HepG2 (cell line): ENCODE results near the gene RESP18. TPM values are rescaled to one million over a fixed set of nuclear protein-coding genes. Genes with fewer than 3 reads are reported as not detected.

ENCODE experiments used
- ADNP ChIP-seq: sonication (generic); formaldehyde crosslinking; IDR thresholded peaks from 2 replicates; pipeline ENCODE4 v1.4.0; 2020; ENCODE audit warnings: missing genetic modification reagents
- ARNTL ChIP-seq: sonication (generic); formaldehyde crosslinking; IDR thresholded peaks from 2 replicates; pipeline ENCODE4 v1.4.0; 2020; ENCODE audit warnings: mild to moderate bottlenecking, missing genetic modification reagents
- CREB1 ChIP-seq, 2 experiments: fragments of 450-650 bp in 1 of 2; IDR thresholded peaks; 2 replicates each; pipeline ENCODE4 v1.6.1; 2016 to 2017; ENCODE audit warnings: control low read depth in 1 of 2, mild to moderate bottlenecking in 1 of 2, missing compliant biosample characterization in 1 of 2, missing genetic modification characterization in 1 of 2
- EED ChIP-seq: sonication (generic); formaldehyde crosslinking; IDR thresholded peaks from 2 replicates; pipeline ENCODE4 v1.5.0; 2020; ENCODE audit warnings: mild to moderate bottlenecking, missing genetic modification reagents
- FOSL2 ChIP-seq: sonication (generic); formaldehyde crosslinking; IDR thresholded peaks from 2 replicates; pipeline ENCODE4 v1.4.0; 2020; ENCODE audit warnings: missing genetic modification reagents
- GMEB2 ChIP-seq: IDR thresholded peaks from 2 replicates; pipeline ENCODE4 v1.6.1; 2016; ENCODE audit warnings: missing biosample characterization, missing genetic modification reagents, low read depth
- MED8 ChIP-seq: sonication (generic); formaldehyde crosslinking; IDR thresholded peaks from 2 replicates; pipeline ENCODE4 v1.8.1; 2023; ENCODE audit warnings: mild to moderate bottlenecking, missing genetic modification reagents; ENCODE audit not compliant: insufficient replicate concordance
- MYC ChIP-seq: sonication (generic); formaldehyde crosslinking; IDR thresholded peaks from 2 replicates; pipeline ENCODE4 v1.9.0; 2021; ENCODE audit warnings: missing genetic modification reagents, borderline replicate concordance
- NFE2 ChIP-seq: sonication (generic); formaldehyde crosslinking; IDR thresholded peaks from 2 replicates; pipeline ENCODE4 v1.4.0; 2020; ENCODE audit warnings: missing genetic modification reagents
- NFKBIZ ChIP-seq: IDR thresholded peaks from 2 replicates; pipeline ENCODE4 v1.6.1; 2018; ENCODE audit warnings: missing genetic modification reagents, missing compliant biosample characterization
- NRL ChIP-seq: sonication (generic); formaldehyde crosslinking; IDR thresholded peaks from 2 replicates; pipeline ENCODE4 v1.5.0; 2020; ENCODE audit warnings: missing genetic modification reagents, mild to moderate bottlenecking, moderate library complexity, borderline replicate concordance
- SOX6 ChIP-seq, 2 experiments: fragments of 450-650 bp in 1 of 2; sonication (generic) in 1 of 2; formaldehyde crosslinking in 1 of 2; IDR thresholded peaks; 2 replicates each; pipeline versions ENCODE4 v1.4.0 to v1.6.1; 2017 to 2020; ENCODE audit warnings: antibody characterized with exemption in 1 of 2, mild to moderate bottlenecking in 1 of 2, missing genetic modification reagents in 1 of 2
- THAP9 ChIP-seq: sonication (generic); formaldehyde crosslinking; IDR thresholded peaks from 2 replicates; pipeline ENCODE4; 2020; ENCODE audit warnings: missing genetic modification reagents, mild to moderate bottlenecking, borderline replicate concordance
- XBP1 ChIP-seq: sonication (generic); formaldehyde crosslinking; IDR thresholded peaks from 2 replicates; pipeline ENCODE4 v1.5.0; 2020; ENCODE audit warnings: missing genetic modification reagents
- ZBTB39 ChIP-seq: sonication (generic); formaldehyde crosslinking; IDR thresholded peaks from 2 replicates; pipeline ENCODE4 v1.5.0; 2020; ENCODE audit warnings: missing genetic modification reagents
- ZGPAT ChIP-seq: IDR thresholded peaks from 2 replicates; pipeline ENCODE4 v1.6.1; 2016; ENCODE audit warnings: mild to moderate bottlenecking
- ZMYM3 ChIP-seq: sonication (generic); formaldehyde crosslinking; IDR thresholded peaks from 2 replicates; pipeline ENCODE4 v1.5.1; 2020; ENCODE audit warnings: mild to moderate bottlenecking, missing genetic modification reagents
- ZNF468 ChIP-seq: sonication (generic); formaldehyde crosslinking; IDR thresholded peaks from 2 replicates; pipeline ENCODE4 v1.8.0; 2022; ENCODE audit warnings: mild to moderate bottlenecking, moderate library complexity, missing genetic modification reagents
- ZNF737 ChIP-seq: sonication (generic); formaldehyde crosslinking; IDR thresholded peaks from 2 replicates; pipeline ENCODE4 v1.5.0; 2020; ENCODE audit warnings: missing genetic modification reagents, mild to moderate bottlenecking, borderline replicate concordance
- polyA plus RNA-seq, 8 experiments: library from polyadenylated mRNA; depleted of rRNA in 3 of 8; stranded (reverse) in 7 of 8; unstranded in 1 of 8; fragments of >200 nt; fragmentation: Illumina TruSeq in 4 of 8; extraction: Trizol in 4 of 8; gene quantifications; 2 replicates each; pipeline versions ENCODE4 v1.2.1 to v1.2.3, GENCODE V29; 2011 to 2016; ENCODE audit warnings: low read depth in 4 of 8, missing spikeins in 1 of 8, mixed read lengths in 1 of 8; ENCODE audit not compliant: insufficient read depth in 1 of 8
- total RNA-seq, 5 experiments: library from RNA; depleted of rRNA; stranded (reverse); fragments of >200 nt; fragmentation: Illumina TruSeq; extraction: Trizol; gene quantifications; 2 replicates each; pipeline ENCODE4 v1.2.3, GENCODE V29; 2016; ENCODE audit warnings: low read depth in 1 of 5

The RESP18 gene
- total and polyA plus RNA-seq, 2 of the 13 experiments (the other 11 are each of a cell fraction or from before 2014, with no cell fraction given): not detected

GRCh38 chr2:219294356-219295351, 37.9 kb downstream of the RESP18 start (continued):
- peak; percentile 96 for TF ChIP-seq ZGPAT (CRISPR knock-in tag)
- TF ChIP-seq ARNTL (CRISPR knock-in tag): peak; percentile 79
- peak; percentile 99 for TF ChIP-seq MYC
- 0 out of 2 replicates have a peak, but pooled peaks have one; percentile 75 for TF ChIP-seq ZBTB39
- no peak for TF ChIP-seq ZNF737
- no peak; the same call in 1 of the 2 replicates for TF ChIP-seq ZMYM3 (CRISPR knock-in tag)
- TF ChIP-seq THAP9 (CRISPR knock-in tag): no peak; the same call in 1 of the 2 replicates
- peak; percentile 66 for TF ChIP-seq FOSL2 (CRISPR knock-in tag)
- TF ChIP-seq NFE2 (CRISPR knock-in tag): no peak
- TF ChIP-seq ADNP (CRISPR knock-in tag): peak; percentile 11; the same call in 1 of the 2 replicates
- TF ChIP-seq GMEB2 (CRISPR knock-in tag): no peak; the same call in 1 of the 2 replicates
- peak; percentile 78 for TF ChIP-seq EED
- no peak for TF ChIP-seq CREB1 (IDR thresholded peaks at IDR 0.05)
- no peak for TF ChIP-seq CREB1 (CRISPR knock-in tag; IDR thresholded peaks at IDR 0.05)
- TF ChIP-seq SOX6 (IDR thresholded peaks at IDR 0.05): no peak
- peak; percentile 44; the same call in 1 of the 2 replicates for TF ChIP-seq SOX6 (CRISPR knock-in tag; IDR thresholded peaks at IDR 0.05)
- TF ChIP-seq ZNF468 (CRISPR knock-in tag): no peak
- TF ChIP-seq MED8 (CRISPR knock-in tag): no peak
- TF ChIP-seq NFKBIZ (CRISPR knock-in tag): peak; percentile 77; the same call in 1 of the 2 replicates
- no peak for TF ChIP-seq NRL (CRISPR knock-in tag)
- no peak for TF ChIP-seq XBP1 (CRISPR knock-in tag)
